Epithelial cell of proximal tubule (primary cell): ENCODE results near the gene RABL3. TPM values are rescaled to one million over a fixed set of nuclear protein-coding genes. Genes with fewer than 3 reads are reported as not detected.
A peak's percentile ranks its signal among the peaks of the same experiment; 100 is the strongest.
"Not testable (repeated sequence)": the region's sequence is repeated elsewhere in the genome, so short reads cannot be mapped to it uniquely, and the experiment has no call there.

Experiments used
- DNase-seq: peaks from one replicate; pipeline ENCODE4 v3.0.0-alpha.2; 2011; ENCODE audit warnings: low read depth
- H3K4me3 ChIP-seq: 2 replicates; pipeline ENCODE4 v1.5.1; 2011; ENCODE audit warnings: low read depth, mild to moderate bottlenecking, low read length
- CTCF ChIP-seq: conservative IDR thresholded peaks from 2 replicates; pipeline ENCODE4 v1.5.1; 2012; ENCODE audit warnings: low read depth, mild to moderate bottlenecking, low read length
- total RNA-seq: library from RNA; depleted of rRNA; stranded (reverse); fragments of >200 nt; gene quantifications from 2 replicates; pipeline ENCODE4 v1.2.3, GENCODE V29; 2015

The RABL3 gene
- total RNA-seq, 1 donor from 2014 or later: 8.8 TPM

- TF ChIP-seq CTCF: no peak
- no peak for DNase-seq
- H3K4me3 ChIP-seq: peak overlapping the region; percentile 70
These were observed 62.0 kb downstream of the RABL3 start for GRCh38 chr3:120680193-120680894.

GRCh38 chr3:120678984-120679383 lies 63.3 kb downstream of the RABL3 start:
- no peak for DNase-seq
- H3K4me3 ChIP-seq: peak overlapping the region; percentile 70
- no peak for TF ChIP-seq CTCF

GRCh38 chr3:120678331-120678947 lies 63.9 kb downstream of the RABL3 start:
- H3K4me3 ChIP-seq: peak overlapping the region; percentile 70
- DNase-seq: peak; percentile 98
- no peak for TF ChIP-seq CTCF

- H3K4me3 ChIP-seq, DNase-seq: not testable (repeated sequence)
These were observed 65.1 kb downstream of the RABL3 start for GRCh38 chr3:120677193-120677592.

- no peak for TF ChIP-seq CTCF
- no peak overlapping the region for H3K4me3 ChIP-seq
- DNase-seq: no peak
These were observed 69.2 kb downstream of the RABL3 start for GRCh38 chr3:120673116-120673515.

GRCh38 chr3:120670576-120670975 lies 71.7 kb downstream of the RABL3 start:
- TF ChIP-seq CTCF: no peak
- no peak for DNase-seq
- H3K4me3 ChIP-seq: no peak overlapping the region

- DNase-seq: no peak
- H3K4me3 ChIP-seq: no peak overlapping the region
- TF ChIP-seq CTCF: no peak
These were observed 77.4 kb downstream of the RABL3 start for GRCh38 chr3:120664926-120665325.
